Neural progenitor cell (in vitro differentiated cells): Measurements from ENCODE around the gene ATP7B. TPM values are rescaled to one million over a fixed set of nuclear protein-coding genes. Genes with fewer than 3 reads are reported as not detected.

Experiments used
- DNase-seq: peaks from one replicate; pipeline ENCODE4 v3.0.0-alpha.2; 2016; ENCODE audit warnings: low spot score
- H2AFZ ChIP-seq: fragments of 200-600 bp; sonication (generic); replicated peaks from 2 replicates; pipeline ENCODE4 v1.6.1; 2016; ENCODE audit warnings: antibody characterized with exemption
- H3F3A ChIP-seq: fragments of 200-600 bp; sonication (generic); 2 replicates; pipeline ENCODE4 v1.6.1; 2016; ENCODE audit warnings: antibody characterized with exemption, low read depth
- H3K27ac ChIP-seq: fragments of 200-600 bp; sonication (generic); 2 replicates; pipeline ENCODE4 v1.5.1; 2016; ENCODE audit warnings: mild to moderate bottlenecking
- H3K27me3 ChIP-seq: fragments of 200-600 bp; sonication (generic); 2 replicates; pipeline ENCODE4 v1.6.1; 2016; ENCODE audit warnings: mild to moderate bottlenecking, moderate library complexity
- H3K36me3 ChIP-seq: fragments of 200-600 bp; sonication (generic); 2 replicates; pipeline ENCODE4 v1.5.1; 2016
- H3K4me1 ChIP-seq: fragments of 200-600 bp; sonication (generic); 2 replicates; pipeline ENCODE4 v1.6.1; 2016; ENCODE audit warnings: mixed run types
- H3K4me2 ChIP-seq: fragments of 200-600 bp; sonication (generic); 2 replicates; pipeline ENCODE4 v1.6.1; 2016
- H3K4me3 ChIP-seq: fragments of 200-600 bp; sonication (generic); 2 replicates; pipeline ENCODE4 v1.5.1; 2016
- H3K79me2 ChIP-seq: fragments of 200-600 bp; sonication (generic); 2 replicates; pipeline ENCODE4 v1.6.1; 2016; ENCODE audit warnings: low read depth
- H3K9ac ChIP-seq: fragments of 200-600 bp; sonication (generic); 2 replicates; pipeline ENCODE4 v1.6.1; 2016
- H3K9me3 ChIP-seq: fragments of 200-600 bp; sonication (generic); 2 replicates; pipeline ENCODE4 v1.5.1; 2016; ENCODE audit warnings: low read depth
- H4K20me1 ChIP-seq: fragments of 200-600 bp; sonication (generic); 2 replicates; pipeline ENCODE4 v1.6.1; 2016; ENCODE audit warnings: low read depth
- H3K27ac Mint-ChIP-seq: 3 replicates; pipeline ENCODE4 v1.8.0; 2021; ENCODE audit warnings: mixed read lengths
- H3K27me3 Mint-ChIP-seq: 2 replicates; pipeline ENCODE4 v1.8.0; 2022; ENCODE audit warnings: low read depth, mild to moderate bottlenecking, inconsistent platforms, moderate library complexity, mixed read lengths; ENCODE audit not compliant: insufficient read depth
- H3K36me3 Mint-ChIP-seq: 3 replicates; pipeline ENCODE4 v1.8.0; 2021; ENCODE audit warnings: mixed read lengths
- H3K4me1 Mint-ChIP-seq: 3 replicates; pipeline ENCODE4 v1.8.0; 2021; ENCODE audit warnings: mixed read lengths
- H3K4me3 Mint-ChIP-seq: 3 replicates; pipeline ENCODE4 v1.8.0; 2021; ENCODE audit warnings: mild to moderate bottlenecking, moderate library complexity, mixed read lengths
- H3K9me3 Mint-ChIP-seq: 3 replicates; pipeline ENCODE4 v1.8.0; 2020; ENCODE audit warnings: mixed read lengths
- CTCF ChIP-seq: fragments of 200-600 bp; sonication (generic); IDR thresholded peaks from 2 replicates; pipeline ENCODE4 v1.5.1; 2017; ENCODE audit warnings: antibody characterized with exemption, mild to moderate bottlenecking
- EZH2 ChIP-seq: fragments of 200-600 bp; sonication (generic); IDR thresholded peaks from 2 replicates; pipeline ENCODE4 v1.6.1; 2017; ENCODE audit warnings: antibody characterized with exemption, mild to moderate bottlenecking, moderate library complexity
- EZH2phosphoT487 ChIP-seq: fragments of 200-600 bp; sonication (generic); IDR thresholded peaks from 2 replicates; pipeline ENCODE4 v1.6.1; 2017; ENCODE audit warnings: antibody characterized with exemption
- total RNA-seq: library from RNA; depleted of rRNA; stranded (reverse); fragments of >200 nt; gene quantifications from 2 replicates; pipeline ENCODE4 v1.2.3, GENCODE V29; 2015; ENCODE audit warnings: low replicate concordance

The ATP7B gene
- total RNA-seq, 1 donor from 2014 or later, result 8.2 TPM

GRCh38 chr13:51914137-51914493 lies 97.1 kb downstream of the ATP7B start:
- no peaks in the 10 kb centered on the region for H3K36me3 ChIP-seq
- no peaks in the 10 kb centered on the region for H4K20me1 ChIP-seq
- Mint-ChIP-seq H3K9me3 (peaks cover 2% of the 10 kb centered on the region), H3K27ac (no peak overlapping the region), H3K4me3 (no peak overlapping the region), H3K27me3 (peaks cover 5% of the 10 kb centered on the region), H3K36me3 (peaks cover 1% of the 10 kb centered on the region), H3K4me1 (peaks cover 32% of the 10 kb centered on the region)
- H3K4me1 ChIP-seq, result peaks cover 8% of the 10 kb centered on the region
- TF ChIP-seq CTCF (no peak), EZH2 (no peak), EZH2phosphoT487 (no peak)
- H3K4me2 ChIP-seq, result no peak overlapping the region
- no peaks in the 10 kb centered on the region for H3F3A ChIP-seq
- H3K27ac ChIP-seq, result no peak overlapping the region
- no peaks in the 10 kb centered on the region for H3K79me2 ChIP-seq
- no peak overlapping the region for H3K4me3 ChIP-seq
- no peak overlapping the region for H2AFZ ChIP-seq
- H3K9ac ChIP-seq, result no peak overlapping the region
- DNase-seq, result no peak
- H3K27me3 ChIP-seq, result no peaks in the 10 kb centered on the region
- H3K9me3 ChIP-seq, result no peaks in the 10 kb centered on the region

DNA sequence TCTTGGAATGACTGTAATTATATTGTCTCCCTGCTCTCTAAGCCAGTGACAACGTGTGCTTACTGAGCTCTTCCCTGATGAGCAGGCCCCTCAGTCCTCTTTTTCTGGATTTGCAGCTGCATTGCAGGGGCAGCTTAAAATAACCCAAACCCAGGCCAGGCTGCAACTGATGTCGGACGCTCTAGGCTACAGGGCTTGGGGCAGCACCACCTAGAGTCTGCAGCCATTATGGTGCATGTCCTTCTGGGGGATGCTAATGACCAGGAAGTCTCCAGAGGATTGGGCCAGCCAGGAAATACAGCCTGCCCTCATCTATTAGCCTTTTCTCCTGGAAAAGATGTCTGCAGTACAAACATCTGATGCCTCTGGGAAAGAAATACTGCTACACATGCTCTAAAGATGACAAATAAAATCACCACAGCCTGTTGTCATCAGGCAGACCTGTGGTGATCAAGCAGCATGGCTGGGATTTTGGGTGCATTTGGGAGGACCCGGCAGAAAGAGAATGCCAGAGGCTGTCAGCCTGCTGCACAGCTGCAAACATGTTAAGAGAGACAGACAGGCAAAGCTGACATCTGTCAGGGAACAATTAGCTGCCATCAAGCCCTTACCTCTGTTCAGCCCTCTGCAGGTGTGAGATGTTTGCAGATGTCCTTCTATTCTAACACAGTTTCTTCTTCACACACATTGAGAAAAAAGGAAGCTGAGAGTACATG lies 97.7 kb downstream of the ATP7B start:
- Mint-ChIP-seq H3K9me3 (peaks cover 2% of the 10 kb centered on the region), H3K36me3 (peaks cover 2% of the 10 kb centered on the region), H3K4me3 (no peak overlapping the region), H3K4me1 (peaks cover 32% of the 10 kb centered on the region), H3K27me3 (peaks cover 5% of the 10 kb centered on the region), H3K27ac (no peak overlapping the region)
- no peak for TF ChIP-seq EZH2phosphoT487
- TF ChIP-seq EZH2, result no peak
- TF ChIP-seq CTCF, result peak; percentile 44
- Histone ChIP-seq H3K79me2 (no peaks in the 10 kb centered on the region), H3K4me1 (peaks cover 8% of the 10 kb centered on the region), H3K27ac (no peak overlapping the region), H3F3A (no peaks in the 10 kb centered on the region), H3K4me2 (no peak overlapping the region), H2AFZ (peak overlapping the region; percentile 50), H3K27me3 (no peaks in the 10 kb centered on the region), H3K9ac (no peak overlapping the region), H4K20me1 (no peaks in the 10 kb centered on the region), H3K4me3 (no peak overlapping the region), H3K9me3 (no peaks in the 10 kb centered on the region), H3K36me3 (no peaks in the 10 kb centered on the region)
- peak; percentile 60 for DNase-seq

- DNase-seq, result no peak
- Histone ChIP-seq H3K27me3 (no peaks in the 10 kb centered on the region), H3K9ac (no peak overlapping the region), H3K36me3 (no peaks in the 10 kb centered on the region), H3K4me2 (no peak overlapping the region), H2AFZ (no peak overlapping the region), H3K27ac (no peak overlapping the region), H3K9me3 (no peaks in the 10 kb centered on the region), H3K4me1 (peaks cover 8% of the 10 kb centered on the region), H3K79me2 (no peaks in the 10 kb centered on the region), H4K20me1 (no peaks in the 10 kb centered on the region), H3K4me3 (no peak overlapping the region), H3F3A (no peaks in the 10 kb centered on the region)
- peaks cover 2% of the 10 kb centered on the region for H3K36me3 Mint-ChIP-seq
- H3K9me3 Mint-ChIP-seq, result peaks cover 2% of the 10 kb centered on the region
- H3K4me1 Mint-ChIP-seq, result peaks cover 32% of the 10 kb centered on the region
- peaks cover 5% of the 10 kb centered on the region for H3K27me3 Mint-ChIP-seq
- peak overlapping the region; percentile 85 for H3K27ac Mint-ChIP-seq
- TF ChIP-seq CTCF (no peak), EZH2phosphoT487 (no peak), EZH2 (no peak)
- peak overlapping the region; percentile 11 for H3K4me3 Mint-ChIP-seq
Observed at GRCh38 chr13:51912511-51913225, 98.6 kb downstream of the ATP7B start.
